Measurements from ENCODE around the gene PARD3. TPM values are rescaled to one million over a fixed set of nuclear protein-coding genes. Genes with fewer than 3 reads are reported as not detected.
A peak's percentile ranks its signal among the peaks of the same experiment; 100 is the strongest.

The PARD3 gene
- total RNA-seq, 1 donor from 2014 or later = 58.7 TPM

- TF ChIP-seq CTCF (IDR thresholded peaks at IDR 0.05) (no peak), EZH2 (IDR thresholded peaks at IDR 0.05) (no peak), EZH2phosphoT487 (IDR thresholded peaks at IDR 0.05) (no peak)
- no peak overlapping the region for H3K4me3 ChIP-seq
- H3K4me1 ChIP-seq = peaks cover 16% of the 10 kb centered on the region
- no peaks in the 10 kb centered on the region for H3F3A ChIP-seq (ENCODE audit: low read depth)
- no peak overlapping the region for H3K9ac ChIP-seq
- no peak overlapping the region for H3K4me3 Mint-ChIP-seq
- H3K79me2 ChIP-seq (ENCODE audit: low read depth) = no peaks in the 10 kb centered on the region
- H4K20me1 ChIP-seq (ENCODE audit: low read depth) = no peaks in the 10 kb centered on the region
- no peak overlapping the region for H3K27ac ChIP-seq
- peaks cover 2% of the 10 kb centered on the region for H3K9me3 Mint-ChIP-seq
- DNase-seq (ENCODE audit: low spot score) = no peak
- peak overlapping the region; percentile 85 for H3K27ac Mint-ChIP-seq
- no peak overlapping the region for H3K4me2 ChIP-seq
- no peak overlapping the region for H2AFZ ChIP-seq (replicated peaks)
- no peaks in the 10 kb centered on the region for H3K27me3 ChIP-seq
- H3K36me3 Mint-ChIP-seq = peaks cover 13% of the 10 kb centered on the region
- H3K36me3 ChIP-seq = no peaks in the 10 kb centered on the region
- H3K9me3 ChIP-seq (ENCODE audit: low read depth) = no peaks in the 10 kb centered on the region
- peaks cover 2% of the 10 kb centered on the region for H3K27me3 Mint-ChIP-seq (ENCODE audit: insufficient read depth, low read depth)
- peaks cover 59% of the 10 kb centered on the region for H3K4me1 Mint-ChIP-seq
Measured at GRCh38 chr10:34505338-34505737, 309.8 kb downstream of the PARD3 start.

GRCh38 chr10:34504534-34504933 is 310.6 kb downstream of the PARD3 start:
- Histone ChIP-seq H3K79me2 (ENCODE audit: low read depth) (no peaks in the 10 kb centered on the region), H3K27ac (no peak overlapping the region), H3K9me3 (ENCODE audit: low read depth) (no peaks in the 10 kb centered on the region), H4K20me1 (ENCODE audit: low read depth) (no peaks in the 10 kb centered on the region), H3K4me2 (no peak overlapping the region), H3F3A (ENCODE audit: low read depth) (no peaks in the 10 kb centered on the region), H3K4me3 (no peak overlapping the region), H2AFZ (replicated peaks) (no peak overlapping the region), H3K4me1 (peaks cover 16% of the 10 kb centered on the region), H3K9ac (no peak overlapping the region), H3K36me3 (no peaks in the 10 kb centered on the region), H3K27me3 (no peaks in the 10 kb centered on the region)
- Mint-ChIP-seq H3K4me1 (peaks cover 56% of the 10 kb centered on the region), H3K27ac (peak overlapping the region; percentile 30), H3K27me3 (ENCODE audit: insufficient read depth, low read depth) (peaks cover 2% of the 10 kb centered on the region), H3K9me3 (peaks cover 2% of the 10 kb centered on the region), H3K36me3 (peaks cover 10% of the 10 kb centered on the region), H3K4me3 (peak overlapping the region; percentile 28)
- no peak for TF ChIP-seq EZH2phosphoT487 (IDR thresholded peaks at IDR 0.05)
- no peak for TF ChIP-seq EZH2 (IDR thresholded peaks at IDR 0.05)
- no peak for TF ChIP-seq CTCF (IDR thresholded peaks at IDR 0.05)
- DNase-seq (ENCODE audit: low spot score) = no peak

GRCh38 chr10:34503704-34504103 is 311.4 kb downstream of the PARD3 start:
- Mint-ChIP-seq H3K27me3 (ENCODE audit: insufficient read depth, low read depth) (peaks cover 2% of the 10 kb centered on the region), H3K4me3 (no peak overlapping the region), H3K27ac (peak overlapping the region; percentile 92), H3K36me3 (peaks cover 10% of the 10 kb centered on the region), H3K4me1 (peaks cover 53% of the 10 kb centered on the region), H3K9me3 (peaks cover 2% of the 10 kb centered on the region)
- Histone ChIP-seq H3K9ac (no peak overlapping the region), H3K27ac (no peak overlapping the region), H3K27me3 (no peaks in the 10 kb centered on the region), H3K4me1 (peaks cover 16% of the 10 kb centered on the region), H4K20me1 (ENCODE audit: low read depth) (no peaks in the 10 kb centered on the region), H3K4me2 (no peak overlapping the region), H3K79me2 (ENCODE audit: low read depth) (no peaks in the 10 kb centered on the region), H3K9me3 (ENCODE audit: low read depth) (no peaks in the 10 kb centered on the region), H3K36me3 (no peaks in the 10 kb centered on the region), H3F3A (ENCODE audit: low read depth) (no peaks in the 10 kb centered on the region), H2AFZ (replicated peaks) (no peak overlapping the region), H3K4me3 (no peak overlapping the region)
- TF ChIP-seq EZH2 (IDR thresholded peaks at IDR 0.05) = no peak
- no peak for TF ChIP-seq EZH2phosphoT487 (IDR thresholded peaks at IDR 0.05)
- no peak for TF ChIP-seq CTCF (IDR thresholded peaks at IDR 0.05)
- no peak for DNase-seq (ENCODE audit: low spot score)

All from neural progenitor cell (in vitro differentiated cells).